Breast epithelium (tissue), 3 donors: ENCODE data around the gene MNT.

Source experiments
- CTCF ChIP-seq, 3 donors: fragments of 450-650 bp; IDR thresholded peaks; one replicate each; pipeline ENCODE4 v1.5.1; 2016 to 2017; ENCODE audit warnings: antibody characterized with exemption in 3 of 3, mild to moderate bottlenecking in 3 of 3, moderate library complexity in 3 of 3
- POLR2A ChIP-seq: fragments of 450-650 bp; IDR thresholded peaks from one replicate; pipeline ENCODE4 v1.6.1; 2016; ENCODE audit warnings: antibody characterized with exemption, mild to moderate bottlenecking, moderate library complexity
- POLR2AphosphoS5 ChIP-seq, 3 donors: sonication (generic); formaldehyde crosslinking; IDR thresholded peaks; one replicate each; pipeline ENCODE4 v1.6.1; 2017; ENCODE audit warnings: antibody characterized with exemption in 3 of 3

- TF ChIP-seq POLR2AphosphoS5 (IDR thresholded peaks at IDR 0.05): no peak
- TF ChIP-seq CTCF (IDR thresholded peaks at IDR 0.05): no peak
- TF ChIP-seq POLR2A: no peak
These were observed 37.5 kb downstream of the MNT start for GRCh38 chr17:2363318-2363717.
